ENCODE measurements around the gene ZNF281.

Gene ZNF281

GRCh38 chr1:200367841-200368534, 41.8 kb downstream of the ZNF281 start:
- no peak overlapping the region for H3K4me3 ChIP-seq
- no peak overlapping the region for H3K9ac ChIP-seq (ENCODE audit: insufficient read length)
- no peaks in the 10 kb centered on the region for H3K36me3 ChIP-seq (ENCODE audit: insufficient read depth, low read length)
- no peaks in the 10 kb centered on the region for H3K9me3 ChIP-seq (ENCODE audit: low read depth, low read length)
- H3K27ac ChIP-seq = no peak overlapping the region
- TF ChIP-seq FOXP2 (optimal IDR thresholded peaks at IDR 0.05; ENCODE audit: control extremely low read depth, extremely low read length, insufficient read depth) (no peak), POLR2AphosphoS5 (IDR thresholded peaks at IDR 0.05; ENCODE audit: borderline replicate concordance, low read depth, low read length) (no peak), EZH2 (IDR thresholded peaks at IDR 0.05) (no peak)
- DNase-seq (ENCODE audit: low read depth, low spot score) = no peak

GRCh38 chr1:200366577-200367253, 43.1 kb downstream of the ZNF281 start:
- no peak for DNase-seq (ENCODE audit: low read depth, low spot score)
- no peak overlapping the region for H3K27ac ChIP-seq
- no peaks in the 10 kb centered on the region for H3K36me3 ChIP-seq (ENCODE audit: insufficient read depth, low read length)
- no peak overlapping the region for H3K9ac ChIP-seq (ENCODE audit: insufficient read length)
- no peak for TF ChIP-seq POLR2AphosphoS5 (IDR thresholded peaks at IDR 0.05; ENCODE audit: borderline replicate concordance, low read depth, low read length)
- no peak for TF ChIP-seq FOXP2 (optimal IDR thresholded peaks at IDR 0.05; ENCODE audit: control extremely low read depth, extremely low read length, insufficient read depth)
- TF ChIP-seq EZH2 (IDR thresholded peaks at IDR 0.05) = no peak
- H3K4me3 ChIP-seq = no peak overlapping the region
- H3K9me3 ChIP-seq (ENCODE audit: low read depth, low read length) = no peaks in the 10 kb centered on the region

GRCh38 chr1:200365897-200366426, 43.9 kb downstream of the ZNF281 start:
- no peaks in the 10 kb centered on the region for H3K9me3 ChIP-seq (ENCODE audit: low read depth, low read length)
- TF ChIP-seq POLR2AphosphoS5 (IDR thresholded peaks at IDR 0.05; ENCODE audit: borderline replicate concordance, low read depth, low read length) (no peak), EZH2 (IDR thresholded peaks at IDR 0.05) (no peak), FOXP2 (optimal IDR thresholded peaks at IDR 0.05; ENCODE audit: control extremely low read depth, extremely low read length, insufficient read depth) (no peak)
- DNase-seq (ENCODE audit: low read depth, low spot score) = no peak
- no peak overlapping the region for H3K4me3 ChIP-seq
- no peak overlapping the region for H3K9ac ChIP-seq (ENCODE audit: insufficient read length)
- H3K36me3 ChIP-seq (ENCODE audit: insufficient read depth, low read length) = no peaks in the 10 kb centered on the region
- H3K27ac ChIP-seq = no peak overlapping the region

- no peak for DNase-seq (ENCODE audit: low read depth, low spot score)
- H3K36me3 ChIP-seq (ENCODE audit: insufficient read depth, low read length) = no peaks in the 10 kb centered on the region
- H3K9me3 ChIP-seq (ENCODE audit: low read depth, low read length) = no peaks in the 10 kb centered on the region
- no peak overlapping the region for H3K27ac ChIP-seq
- H3K9ac ChIP-seq (ENCODE audit: insufficient read length) = no peak overlapping the region
- TF ChIP-seq FOXP2 (optimal IDR thresholded peaks at IDR 0.05; ENCODE audit: control extremely low read depth, extremely low read length, insufficient read depth) (no peak), POLR2AphosphoS5 (IDR thresholded peaks at IDR 0.05; ENCODE audit: borderline replicate concordance, low read depth, low read length) (no peak), EZH2 (IDR thresholded peaks at IDR 0.05) (no peak)
- no peak overlapping the region for H3K4me3 ChIP-seq
Observed at GRCh38 chr1:200364831-200365230, 45.0 kb downstream of the ZNF281 start.

GRCh38 chr1:200364091-200364759, 45.6 kb downstream of the ZNF281 start:
- no peak for DNase-seq (ENCODE audit: low read depth, low spot score)
- no peak overlapping the region for H3K9ac ChIP-seq (ENCODE audit: insufficient read length)
- no peak overlapping the region for H3K4me3 ChIP-seq
- no peaks in the 10 kb centered on the region for H3K9me3 ChIP-seq (ENCODE audit: low read depth, low read length)
- no peaks in the 10 kb centered on the region for H3K36me3 ChIP-seq (ENCODE audit: insufficient read depth, low read length)
- no peak overlapping the region for H3K27ac ChIP-seq
- TF ChIP-seq EZH2 (IDR thresholded peaks at IDR 0.05) = no peak
- TF ChIP-seq POLR2AphosphoS5 (IDR thresholded peaks at IDR 0.05; ENCODE audit: borderline replicate concordance, low read depth, low read length) = no peak
- no peak for TF ChIP-seq FOXP2 (optimal IDR thresholded peaks at IDR 0.05; ENCODE audit: control extremely low read depth, extremely low read length, insufficient read depth)

GRCh38 chr1:200363264-200363933, 46.4 kb downstream of the ZNF281 start:
- DNase-seq (ENCODE audit: low read depth, low spot score) = no peak
- no peak overlapping the region for H3K27ac ChIP-seq
- no peaks in the 10 kb centered on the region for H3K9me3 ChIP-seq (ENCODE audit: low read depth, low read length)
- H3K9ac ChIP-seq (ENCODE audit: insufficient read length) = no peak overlapping the region
- H3K4me3 ChIP-seq = no peak overlapping the region
- H3K36me3 ChIP-seq (ENCODE audit: insufficient read depth, low read length) = no peaks in the 10 kb centered on the region
- TF ChIP-seq EZH2 (IDR thresholded peaks at IDR 0.05) (no peak), FOXP2 (optimal IDR thresholded peaks at IDR 0.05; ENCODE audit: control extremely low read depth, extremely low read length, insufficient read depth) (no peak), POLR2AphosphoS5 (IDR thresholded peaks at IDR 0.05; ENCODE audit: borderline replicate concordance, low read depth, low read length) (no peak)

- TF ChIP-seq POLR2AphosphoS5 (IDR thresholded peaks at IDR 0.05; ENCODE audit: borderline replicate concordance, low read depth, low read length) = no peak
- no peak for TF ChIP-seq FOXP2 (optimal IDR thresholded peaks at IDR 0.05; ENCODE audit: control extremely low read depth, extremely low read length, insufficient read depth)
- TF ChIP-seq EZH2 (IDR thresholded peaks at IDR 0.05) = no peak
- no peaks in the 10 kb centered on the region for H3K36me3 ChIP-seq (ENCODE audit: insufficient read depth, low read length)
- H3K9me3 ChIP-seq (ENCODE audit: low read depth, low read length) = no peaks in the 10 kb centered on the region
- no peak for DNase-seq (ENCODE audit: low read depth, low spot score)
- H3K9ac ChIP-seq (ENCODE audit: insufficient read length) = no peak overlapping the region
- H3K4me3 ChIP-seq = no peak overlapping the region
- no peak overlapping the region for H3K27ac ChIP-seq
Observed at GRCh38 chr1:200362421-200362820, 47.4 kb downstream of the ZNF281 start.
